ENCODE measurements around the gene LRP1.

LRP1 gene

GRCh38 chr12:57216921-57217879 is 88.9 kb downstream of the LRP1 start:
- CTCF ChIA-PET = interaction anchor here (0.6 to 7.0 kb wide), 5 partner anchors 9 to 93 kb away, joined by 3 to 147 read pairs (median 4); no protein-coding TSS in a partner anchor
- POLR2A ChIA-PET (ENCODE audit: low non-redundant PET) = interaction anchor here (0.5 to 1.0 kb wide), 2 partner anchors 12 to 25 kb away, joined by 3 read pairs; partner anchors contain the start of gene SHMT2
- DNase-seq (ENCODE audit: low spot score) = no peak
- TF ChIP-seq CTCF (conservative IDR thresholded peaks at IDR 0.05; ENCODE audit: low read depth) = no peak
- H3K27ac ChIP-seq = no peak overlapping the region

DNA sequence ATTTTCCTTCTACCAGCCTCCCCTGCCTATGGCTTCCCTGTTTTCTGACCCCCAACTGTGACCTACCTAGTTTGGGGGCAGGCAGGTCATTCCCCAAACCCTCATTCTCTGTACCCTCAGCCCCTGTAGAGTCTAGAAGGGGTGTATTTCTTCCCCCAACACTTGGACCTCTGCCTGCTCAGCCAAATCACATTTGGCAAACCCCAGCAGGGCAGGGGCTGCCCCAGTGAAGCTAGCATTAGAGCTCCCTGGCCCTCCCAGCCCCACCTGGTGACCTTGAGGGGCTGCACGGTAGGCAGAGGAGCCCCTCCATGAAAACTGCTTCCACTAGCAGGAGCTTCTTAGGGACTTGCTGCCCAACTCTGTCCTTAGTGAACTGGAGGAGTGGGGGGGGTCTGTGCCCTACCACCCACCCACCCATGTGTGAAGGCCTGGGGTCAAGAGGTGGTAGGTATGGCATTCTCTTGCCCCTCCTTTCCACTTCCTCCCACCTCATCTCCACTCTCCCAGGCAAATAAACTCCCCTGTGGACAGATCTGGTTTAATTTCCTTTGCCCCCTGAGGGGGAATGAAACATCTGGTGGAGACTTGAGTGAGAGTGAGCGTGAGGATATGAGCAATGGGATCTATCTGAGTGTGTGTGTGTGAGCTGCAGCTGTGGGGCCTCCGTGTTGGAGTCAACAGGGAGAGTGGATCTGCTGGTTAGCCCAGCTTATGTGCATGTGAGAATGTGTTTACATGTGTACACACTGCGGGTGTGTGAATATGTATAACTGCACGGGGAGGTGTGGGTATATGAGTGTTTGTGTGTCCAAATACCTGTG is 90.0 kb downstream of the LRP1 start:
- DNase-seq (ENCODE audit: low spot score) = no peak
- ChIA-PET POLR2A (ENCODE audit: low non-redundant PET) (interaction anchor here (1.0 kb wide), 1 partner anchor 11 kb away, joined by 3 read pairs; the partner anchor contains the start of gene SHMT2), CTCF (interaction anchor here (7.0 kb wide), 1 partner anchor 23 kb away, joined by 147 read pairs; no protein-coding TSS in a partner anchor)
- H3K27ac ChIP-seq = no peak overlapping the region
- no peak for TF ChIP-seq CTCF (conservative IDR thresholded peaks at IDR 0.05; ENCODE audit: low read depth)

DNA sequence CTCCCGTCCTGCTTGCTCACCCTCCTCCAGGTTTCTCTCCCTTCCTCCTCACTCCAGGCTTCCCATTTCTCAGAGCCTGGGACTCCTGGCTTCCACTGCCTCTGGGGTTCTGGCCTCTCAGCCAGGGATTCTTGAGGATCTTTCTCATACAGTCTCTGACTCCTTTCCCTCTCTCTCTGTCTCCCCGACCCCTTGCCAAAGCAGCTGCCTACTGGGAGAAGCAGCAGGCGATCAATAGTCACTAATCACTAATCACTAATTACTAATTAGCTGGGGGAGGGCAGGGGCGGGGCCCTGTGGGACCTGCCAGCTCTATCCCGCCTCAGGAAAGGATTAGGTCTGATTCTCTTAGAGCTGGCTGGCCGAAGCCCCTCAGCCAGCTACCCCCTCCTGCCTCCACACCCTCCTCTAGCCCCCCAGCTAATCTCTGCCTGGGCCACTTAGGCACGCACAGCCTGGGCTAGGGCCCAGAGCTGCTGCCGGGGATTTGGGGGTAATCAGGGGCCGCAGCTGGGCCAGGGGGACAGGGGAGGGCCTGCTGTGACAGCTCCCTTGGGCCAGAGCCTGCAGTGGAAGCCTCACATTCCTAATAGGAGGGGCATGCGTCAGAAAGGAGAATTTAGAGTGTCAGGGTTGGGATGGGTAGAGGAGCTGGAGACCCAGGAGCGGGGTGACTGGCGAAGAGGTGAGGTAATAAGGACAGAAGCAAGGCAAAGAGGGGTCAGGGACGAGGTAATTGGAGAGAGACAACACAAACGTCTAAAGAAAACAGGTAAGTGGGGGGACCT is 91.1 kb downstream of the LRP1 start:
- no peak for DNase-seq (ENCODE audit: low spot score)

GRCh38 chr12:57219993-57220754 is 91.9 kb downstream of the LRP1 start:
- ChIA-PET CTCF (interaction anchor here (0.7 to 1.7 kb wide), 4 partner anchors 19 to 488 kb away, joined by 3 to 7 read pairs (median 4); no protein-coding TSS in a partner anchor), POLR2A (ENCODE audit: low non-redundant PET) (interaction anchor here (0.6 kb wide), 1 partner anchor 18 kb away, joined by 3 read pairs; no protein-coding TSS in a partner anchor)
- H3K27ac ChIP-seq = no peak overlapping the region
- TF ChIP-seq CTCF (conservative IDR thresholded peaks at IDR 0.05; ENCODE audit: low read depth) = no peak
- no peak for DNase-seq (ENCODE audit: low spot score)

More for the DNA sequence above, 91.1 kb downstream of the LRP1 start:
- ChIA-PET CTCF (interaction anchor here (0.7 to 1.7 kb wide), 4 partner anchors 20 to 488 kb away, joined by 3 to 7 read pairs (median 4); no protein-coding TSS in a partner anchor), POLR2A (ENCODE audit: low non-redundant PET) (interaction anchor here (0.6 kb wide), 2 partner anchors 11 to 18 kb away, joined by 3 read pairs; no protein-coding TSS in a partner anchor)
- no peak for TF ChIP-seq CTCF (conservative IDR thresholded peaks at IDR 0.05; ENCODE audit: low read depth)
- H3K27ac ChIP-seq = no peak overlapping the region

DNA sequence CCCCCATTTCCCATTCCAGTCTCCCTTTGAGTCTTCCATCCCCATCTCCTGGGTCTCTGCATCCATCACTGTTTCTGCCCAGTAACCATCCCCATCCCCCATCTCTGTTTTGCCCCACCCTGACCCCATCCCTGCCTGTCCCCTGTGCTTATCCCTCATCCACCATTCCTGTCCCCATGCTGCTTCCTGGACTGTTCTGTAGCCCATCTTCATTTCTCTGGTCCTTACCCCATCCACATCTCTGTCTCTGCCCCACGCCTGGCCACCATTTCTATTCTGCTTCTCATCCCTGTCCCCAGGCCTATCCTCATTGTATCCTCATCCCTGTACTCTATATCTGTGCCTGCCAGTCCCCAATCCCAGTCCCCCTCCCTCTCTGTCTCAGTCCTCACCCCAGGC is 92.5 kb downstream of the LRP1 start:
- DNase-seq (ENCODE audit: low spot score) = no peak
- ChIA-PET CTCF (no interaction called here), POLR2A (ENCODE audit: low non-redundant PET) (no interaction called here)
- H3K27ac ChIP-seq = no peak overlapping the region
- TF ChIP-seq CTCF (conservative IDR thresholded peaks at IDR 0.05; ENCODE audit: low read depth) = no peak

All from RWPE1 (cell line).